ENCODE results near the gene DGCR2.
"Not testable (repeated sequence)": the region's sequence is repeated elsewhere in the genome, so short reads cannot be mapped to it uniquely, and the experiment has no call there.

DGCR2 gene

DNA sequence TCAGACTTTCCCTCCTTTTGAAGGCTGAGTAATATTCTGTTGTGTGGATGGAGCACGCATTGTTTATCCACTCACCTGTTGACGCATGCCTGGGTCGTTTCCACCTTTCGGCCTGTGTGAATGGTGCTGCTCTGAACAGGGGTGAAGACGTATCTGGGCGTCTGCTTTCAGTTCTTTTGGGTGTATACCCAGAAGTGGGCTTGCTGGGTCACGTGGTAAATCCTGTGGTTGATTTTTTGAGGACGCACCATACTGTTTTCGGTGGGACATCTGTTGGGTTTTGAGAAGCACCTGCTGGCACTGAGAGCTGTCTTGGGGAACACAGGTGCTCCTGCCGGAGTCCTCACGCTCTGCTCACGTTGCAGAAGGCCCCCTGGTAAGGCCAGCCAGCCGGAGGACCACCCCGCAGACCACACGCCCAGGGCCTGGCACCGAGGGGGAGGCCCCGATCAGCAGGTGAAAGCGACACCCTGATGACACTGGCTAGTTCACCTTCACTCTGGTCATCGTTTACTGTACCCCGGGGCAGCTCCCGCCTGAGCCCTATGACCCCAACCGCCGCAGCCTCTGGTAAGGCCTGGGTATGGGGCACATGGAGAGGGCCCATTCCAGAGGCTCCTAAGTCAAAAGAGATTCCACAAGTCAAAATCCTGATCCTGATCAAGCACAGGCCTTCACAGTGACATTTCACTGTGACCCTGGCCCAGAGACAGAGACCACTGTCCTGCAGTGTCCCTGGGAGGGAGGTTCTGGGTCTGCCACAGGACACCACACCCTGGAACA lies 131.7 kb downstream of the DGCR2 start:
- H3K9me3 Mint-ChIP-seq = no peaks in the 10 kb centered on the region
- TF ChIP-seq, protein P1, sequence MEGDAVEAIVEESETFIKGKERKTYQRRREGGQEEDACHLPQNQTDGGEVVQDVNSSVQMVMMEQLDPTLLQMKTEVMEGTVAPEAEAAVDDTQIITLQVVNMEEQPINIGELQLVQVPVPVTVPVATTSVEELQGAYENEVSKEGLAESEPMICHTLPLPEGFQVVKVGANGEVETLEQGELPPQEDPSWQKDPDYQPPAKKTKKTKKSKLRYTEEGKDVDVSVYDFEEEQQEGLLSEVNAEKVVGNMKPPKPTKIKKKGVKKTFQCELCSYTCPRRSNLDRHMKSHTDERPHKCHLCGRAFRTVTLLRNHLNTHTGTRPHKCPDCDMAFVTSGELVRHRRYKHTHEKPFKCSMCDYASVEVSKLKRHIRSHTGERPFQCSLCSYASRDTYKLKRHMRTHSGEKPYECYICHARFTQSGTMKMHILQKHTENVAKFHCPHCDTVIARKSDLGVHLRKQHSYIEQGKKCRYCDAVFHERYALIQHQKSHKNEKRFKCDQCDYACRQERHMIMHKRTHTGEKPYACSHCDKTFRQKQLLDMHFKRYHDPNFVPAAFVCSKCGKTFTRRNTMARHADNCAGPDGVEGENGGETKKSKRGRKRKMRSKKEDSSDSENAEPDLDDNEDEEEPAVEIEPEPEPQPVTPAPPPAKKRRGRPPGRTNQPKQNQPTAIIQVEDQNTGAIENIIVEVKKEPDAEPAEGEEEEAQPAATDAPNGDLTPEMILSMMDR (IDR thresholded peaks at IDR 0.05; ENCODE audit: unreplicated experiment in 3 of 3) = no peak

DNA sequence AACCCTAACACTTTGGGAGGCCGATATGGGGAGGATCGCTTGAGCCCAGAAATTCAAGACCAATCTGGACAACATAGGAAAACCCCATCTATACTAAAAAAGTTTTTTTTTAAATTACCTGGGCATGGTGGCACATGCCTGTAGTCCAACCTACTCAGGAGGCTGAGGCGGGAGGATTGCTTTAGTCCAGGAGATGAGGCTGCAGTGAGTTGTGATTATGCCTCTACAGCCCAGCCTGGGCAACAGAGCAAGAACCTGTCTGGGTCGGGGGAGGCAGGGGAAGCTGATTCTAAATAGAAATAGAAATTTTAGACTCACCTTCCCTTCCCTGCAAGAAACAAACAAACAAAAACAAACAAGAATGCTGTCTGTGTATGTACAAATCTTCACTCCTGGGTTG lies 133.3 kb downstream of the DGCR2 start:
- H3K4me1 Mint-ChIP-seq = no peaks in the 10 kb centered on the region
- H3K9me3 Mint-ChIP-seq = no peaks in the 10 kb centered on the region
- no peaks in the 10 kb centered on the region for H3K36me3 Mint-ChIP-seq (ENCODE audit: low read depth)
- no peak overlapping the region for H3K4me3 Mint-ChIP-seq
- no peak overlapping the region for H3K27ac Mint-ChIP-seq
- H3K27me3 Mint-ChIP-seq (ENCODE audit: low read depth) = peaks cover 9% of the 10 kb centered on the region
- TF ChIP-seq, protein P1 (IDR thresholded peaks at IDR 0.05; ENCODE audit: unreplicated experiment in 3 of 3) = no peak

More for the DNA sequence above, 131.7 kb downstream of the DGCR2 start:
- peaks cover 11% of the 10 kb centered on the region for H3K27me3 Mint-ChIP-seq (ENCODE audit: low read depth)
- no peak overlapping the region for H3K27ac Mint-ChIP-seq
- H3K4me3 Mint-ChIP-seq = no peak overlapping the region
- no peaks in the 10 kb centered on the region for H3K36me3 Mint-ChIP-seq (ENCODE audit: low read depth)
- no peaks in the 10 kb centered on the region for H3K4me1 Mint-ChIP-seq

DNA sequence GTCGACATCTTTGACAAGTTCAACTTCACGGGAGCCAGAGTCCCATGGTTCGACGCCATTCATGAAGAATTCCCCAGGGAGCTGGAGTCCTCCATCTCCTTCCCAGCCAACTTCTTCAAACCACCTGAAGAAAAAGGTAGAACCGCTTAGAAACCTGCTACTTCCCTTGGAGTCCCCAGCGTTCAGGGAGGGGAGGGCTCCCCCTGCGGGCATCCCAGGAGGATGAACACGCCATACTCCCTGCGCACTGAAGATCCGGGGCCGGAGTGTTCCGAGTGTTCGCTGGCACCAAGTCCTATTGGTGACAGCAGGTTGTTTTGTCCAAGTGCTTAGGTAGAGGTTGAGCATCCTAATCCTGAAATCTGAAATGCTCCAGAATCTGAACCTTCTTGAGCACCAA lies 134.4 kb downstream of the DGCR2 start:
- Mint-ChIP-seq H3K27me3 (ENCODE audit: low read depth) (no peaks in the 10 kb centered on the region), H3K36me3 (ENCODE audit: low read depth) (no peaks in the 10 kb centered on the region), H3K4me3 (no peak overlapping the region), H3K4me1 (no peaks in the 10 kb centered on the region), H3K9me3 (no peaks in the 10 kb centered on the region), H3K27ac (no peak overlapping the region)
- TF ChIP-seq, protein P1 (IDR thresholded peaks at IDR 0.05; ENCODE audit: unreplicated experiment in 3 of 3) = no peak

DNA sequence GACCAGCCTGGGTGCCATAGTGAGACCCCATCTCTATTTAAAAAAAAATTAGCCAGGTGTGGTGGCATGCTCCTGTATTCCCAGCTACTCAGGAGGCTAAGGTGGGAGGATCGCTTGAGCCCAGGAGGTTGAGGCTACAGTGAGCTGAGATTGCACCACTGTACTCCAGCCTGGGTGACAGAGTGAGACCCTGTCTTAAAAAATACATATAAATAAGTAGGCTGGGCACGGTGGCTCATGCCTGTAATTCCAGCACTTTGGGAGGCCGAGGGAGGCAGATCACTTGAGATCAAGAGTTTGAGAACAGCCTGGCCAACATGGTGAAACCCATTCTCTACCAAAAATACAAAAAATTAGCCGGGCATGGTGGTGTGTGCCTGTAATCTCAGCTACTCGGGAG lies 135.1 kb downstream of the DGCR2 start:
- not testable (repeated sequence) for H3K4me3 Mint-ChIP-seq; H3K4me1 Mint-ChIP-seq; H3K27ac Mint-ChIP-seq; H3K27me3 Mint-ChIP-seq (ENCODE audit: low read depth); H3K9me3 Mint-ChIP-seq; H3K36me3 Mint-ChIP-seq (ENCODE audit: low read depth)
